Right lobe of liver (tissue), 6 donors: Measurements from ENCODE around the gene HPN. TPM values are rescaled to one million over a fixed set of nuclear protein-coding genes. Genes with fewer than 3 reads are reported as not detected.
"Not testable (repeated sequence)": the region's sequence is repeated elsewhere in the genome, so short reads cannot be mapped to it uniquely, and the experiment has no call there.

Experiments
- ATAC-seq, 4 donors: fragments of 200-7000 bp; cut with Tn5 transposase; one replicate each; pipeline ENCODE4 v1.9.1; 2020; ENCODE audit warnings: mild to moderate bottlenecking in 4 of 4, moderate library complexity in 4 of 4
- DNase-seq, 3 donors: peaks; one replicate each; pipeline ENCODE4 v3.0.0-alpha.2; 2020
- H3K27ac ChIP-seq, 3 donors: fragments of 200-600 bp; one replicate each; pipeline ENCODE4 v1.8.0; 2022
- H3K27me3 ChIP-seq, 2 donors: fragments of 200-600 bp; one replicate each; pipeline ENCODE4 v1.8.0; 2022
- H3K36me3 ChIP-seq, 4 donors: fragments of 200-600 bp; sonication (generic) in 1 of 4; one replicate each; pipeline versions ENCODE4 v1.5.1 to v1.8.0; 2017 to 2022; ENCODE audit warnings: control low read depth in 1 of 4
- H3K4me1 ChIP-seq, 4 donors: fragments of 200-600 bp; sonication (generic) in 1 of 4; one replicate each; pipeline versions ENCODE4 v1.5.1 to v1.8.0; 2017 to 2022; ENCODE audit warnings: control low read depth in 1 of 4
- H3K4me3 ChIP-seq, 3 donors: fragments of 200-600 bp; one replicate each; pipeline ENCODE4 v1.8.0; 2022
- H3K9me3 ChIP-seq, 4 donors: fragments of 200-600 bp; sonication (generic) in 1 of 4; one replicate each; pipeline versions ENCODE4 v1.5.1 to v1.8.0; 2017 to 2022; ENCODE audit warnings: control low read depth in 1 of 4
- CTCF ChIP-seq, 4 donors: fragments of 200-600 bp in 3 of 4; fragments of 450-650 bp in 1 of 4; IDR thresholded peaks; one replicate each; pipeline versions ENCODE4 v1.5.1 to v1.8.0; 2016 to 2022; ENCODE audit warnings: antibody characterized with exemption in 4 of 4, mild to moderate bottlenecking in 2 of 4
- POLR2A ChIP-seq: fragments of 450-650 bp; IDR thresholded peaks from one replicate; pipeline ENCODE4 v1.6.1; 2017; ENCODE audit warnings: antibody characterized with exemption, mild to moderate bottlenecking
- WGBS: methylation state at CpG from one replicate; pipeline ENCODE4 v1.1.6; 2018; ENCODE audit warnings: low coverage, low lambda C conversion rate; ENCODE audit not compliant: insufficient coverage; ENCODE audit errors: missing lambda C conversion rate; 5-methylcytosine and 5-hydroxymethylcytosine counted together
- intact Hi-C, 2 donors: fragments of 100-400 bp; cut with DNase I; formaldehyde crosslinking; loops; one replicate each; pipeline versions ENCODE4 v1.11.2 to v1.14.1; 2022
- total RNA-seq, 6 experiments: library from RNA; depleted of rRNA in 2 of 6; stranded (reverse); fragments of >200 nt in 2 of 6; fragmentation: NEBNext Ultra II Directional in 3 of 6; extraction: Animal tissue kit (Norgen Biotek cat#: 25700) in 3 of 6; gene quantifications; one replicate each; pipeline versions ENCODE4 v1.1.0 to v1.2.4, GENCODE V29; 2016 to 2023
- donor health status: DM: no; HTN: yes; CAD: no.
- donor health status: DM: no; HTN: no; CAD: no.
- donor health status: DM: no; HTN: no; CAD: no.
- donor health status: DM: no; HTN: yes; CAD: no.
- donor health status: DM: no; HTN: yes; CAD: no.

Gene HPN
- total RNA-seq, 6 experiments from 2014 or later = 285 to 486 (median 374) TPM

DNA sequence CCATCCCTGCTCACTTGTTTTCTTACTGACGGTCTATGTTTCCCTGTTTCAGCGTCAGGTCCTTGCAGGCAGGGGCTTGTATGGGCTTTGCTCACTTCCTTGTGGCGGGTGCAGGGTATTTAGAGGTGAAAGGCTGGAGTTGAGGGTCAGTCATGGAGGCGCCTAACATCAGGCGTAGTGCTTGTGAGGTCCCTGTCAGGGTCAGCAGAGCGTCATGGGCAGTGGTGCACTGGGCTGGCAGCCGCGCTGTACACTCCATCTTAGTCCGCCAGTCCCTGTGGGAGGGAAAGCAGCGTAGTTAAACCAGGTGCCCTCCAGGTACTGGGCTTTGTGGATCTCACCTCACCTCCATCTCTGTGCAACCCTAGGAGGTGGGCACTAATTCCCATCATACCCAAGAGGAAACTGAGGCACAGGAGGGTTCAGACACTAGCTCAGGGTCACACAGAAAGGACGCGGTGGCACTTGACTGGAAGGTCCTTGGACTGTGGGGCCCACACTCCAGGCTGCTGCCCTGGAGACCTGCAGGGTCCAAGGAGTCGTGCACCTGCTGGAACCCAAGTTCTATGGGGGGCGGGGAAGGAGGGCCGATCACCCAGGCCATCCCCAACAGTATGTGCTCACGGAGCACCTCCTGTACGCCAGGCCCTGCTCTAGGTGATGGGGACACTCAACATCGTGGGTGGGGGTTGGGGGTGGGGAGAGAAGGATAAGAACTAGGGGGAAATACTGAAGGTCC lies 36.8 kb upstream of the HPN start:
- H3K4me1 ChIP-seq = peaks cover 0 to 15% (median 0%) of the 10 kb centered on the region in 4 donors
- WGBS = 100% methylated on average over 2 of the region's 18 CpGs
- H3K36me3 ChIP-seq = no peaks in the 10 kb centered on the region
- TF ChIP-seq POLR2A (no peak), CTCF (IDR thresholded peaks at IDR 0.05) (no peak)
- H3K9me3 ChIP-seq = no peaks in the 10 kb centered on the region
- H3K4me3 ChIP-seq = no peak overlapping the region
- no peak overlapping the region for H3K27ac ChIP-seq
- ATAC-seq (no peak), DNase-seq (peak in 1 of 3 donors; percentile 42)
- H3K27me3 ChIP-seq = no peaks in the 10 kb centered on the region
- intact Hi-C loops = no loop called here

- peak in 2 of 4 donors; percentile 6 to 32 for ATAC-seq
- H3K36me3 ChIP-seq = peaks cover 0 to 5% (median 0%) of the 10 kb centered on the region in 4 donors
- intact Hi-C loops = no loop called here
- no peaks in the 10 kb centered on the region for H3K27me3 ChIP-seq
- H3K27ac ChIP-seq = no peak overlapping the region
- DNase-seq = peak in 1 of 3 donors; percentile 46
- H3K9me3 ChIP-seq = no peaks in the 10 kb centered on the region
- peaks cover 0 to 14% (median 0%) of the 10 kb centered on the region in 4 donors for H3K4me1 ChIP-seq
- H3K4me3 ChIP-seq = no peak overlapping the region
- no peak for TF ChIP-seq CTCF (IDR thresholded peaks at IDR 0.05)
- WGBS = 49% methylated on average over 8 of the region's 11 CpGs
These were observed 36.1 kb upstream of the HPN start for GRCh38 chr19:35005256-35005977.

- H3K4me3 ChIP-seq, H3K27me3 ChIP-seq, ATAC-seq, H3K9me3 ChIP-seq, intact Hi-C loops, H3K27ac ChIP-seq, H3K36me3 ChIP-seq: not testable (repeated sequence)
- 68% methylated on average over 4 of the region's 6 CpGs for WGBS
- peaks cover 0 to 14% (median 0%) of the 10 kb centered on the region in 4 donors for H3K4me1 ChIP-seq
- peak in 1 of 3 donors; percentile 4 for DNase-seq
These were observed 35.5 kb upstream of the HPN start for GRCh38 chr19:35006007-35006341.

GRCh38 chr19:35006342-35006998 lies 35.1 kb upstream of the HPN start:
- peak; percentile 33 to 75 (median 56) for ATAC-seq
- Histone ChIP-seq H3K27ac (no peak overlapping the region), H3K27me3 (no peaks in the 10 kb centered on the region), H3K9me3 (no peaks in the 10 kb centered on the region), H3K36me3 (peaks cover 0 to 5% (median 0%) of the 10 kb centered on the region in 4 donors), H3K4me1 (peaks cover 0 to 14% (median 0%) of the 10 kb centered on the region in 4 donors), H3K4me3 (no peak overlapping the region)
- intact Hi-C loops = no loop called here
- TF ChIP-seq CTCF (IDR thresholded peaks at IDR 0.05) (no peak), POLR2A (no peak)
- peak in 1 of 3 donors; percentile 52 for DNase-seq
- WGBS = 39% methylated on average over 12 of the region's 15 CpGs

DNA sequence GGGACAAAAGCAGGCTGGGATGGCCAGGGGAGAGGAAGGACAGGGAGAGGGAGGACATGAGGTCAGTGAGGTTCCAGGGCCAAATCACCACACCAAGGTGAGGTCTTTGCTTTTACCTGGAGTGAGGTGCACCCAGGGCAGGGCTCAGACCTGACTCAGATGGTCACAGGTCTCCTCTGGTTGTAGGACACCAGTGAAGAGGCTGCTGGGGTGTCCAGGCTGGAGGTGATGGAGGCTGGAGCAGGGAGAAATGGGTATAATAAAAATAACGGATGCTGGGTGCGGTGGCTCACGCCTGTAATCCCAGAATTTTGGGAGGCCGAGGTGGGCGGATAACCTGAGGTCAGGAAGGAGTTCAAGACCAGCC lies 34.5 kb upstream of the HPN start:
- Histone ChIP-seq H3K4me3 (no peak overlapping the region), H3K27ac (no peak overlapping the region), H3K36me3 (peaks cover 0 to 5% (median 0%) of the 10 kb centered on the region in 4 donors), H3K27me3 (no peaks in the 10 kb centered on the region), H3K4me1 (peaks cover 0 to 14% (median 0%) of the 10 kb centered on the region in 4 donors), H3K9me3 (no peaks in the 10 kb centered on the region)
- no peak for TF ChIP-seq POLR2A
- TF ChIP-seq CTCF (IDR thresholded peaks at IDR 0.05) = no peak
- 93% methylated on average over 5 of the region's 5 CpGs for WGBS
- intact Hi-C loops = no loop called here
- DNase-seq (no peak), ATAC-seq (no peak)

GRCh38 chr19:35007427-35007826 lies 34.1 kb upstream of the HPN start:
- ATAC-seq, H3K9me3 ChIP-seq, H3K27me3 ChIP-seq, H3K4me3 ChIP-seq, intact Hi-C loops, H3K36me3 ChIP-seq, DNase-seq, H3K27ac ChIP-seq: not testable (repeated sequence)
- H3K4me1 ChIP-seq = peaks cover 0 to 14% (median 0%) of the 10 kb centered on the region in 4 donors
- WGBS = 97% methylated on average over 6 of the region's 8 CpGs
